ENCODE measurements around the gene DTWD1.
"Not testable (repeated sequence)": the region's sequence is repeated elsewhere in the genome, so short reads cannot be mapped to it uniquely, and the experiment has no call there.

The DTWD1 gene

DNA sequence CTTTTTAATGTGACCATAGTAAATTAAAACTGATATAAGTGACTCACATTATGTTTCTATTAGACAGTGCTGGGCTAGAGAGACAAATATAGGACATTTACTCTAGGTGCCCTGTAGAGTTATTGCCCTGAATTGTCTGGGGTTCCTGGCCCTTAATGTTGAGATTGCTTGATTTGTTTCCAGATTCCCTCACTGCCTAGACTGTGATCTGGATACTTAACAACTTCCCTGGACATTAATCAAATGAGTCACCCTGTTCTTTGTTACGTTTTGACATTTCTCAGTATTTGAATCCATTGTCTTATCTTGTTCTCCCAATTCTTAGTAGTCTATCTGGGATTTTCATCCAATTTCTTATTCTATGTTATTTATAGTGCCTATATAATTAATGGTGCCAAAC, 65.8 kb downstream of the DTWD1 start:
- DNase-seq (ENCODE audit: low read depth) = no peak
- TF ChIP-seq, protein P1, sequence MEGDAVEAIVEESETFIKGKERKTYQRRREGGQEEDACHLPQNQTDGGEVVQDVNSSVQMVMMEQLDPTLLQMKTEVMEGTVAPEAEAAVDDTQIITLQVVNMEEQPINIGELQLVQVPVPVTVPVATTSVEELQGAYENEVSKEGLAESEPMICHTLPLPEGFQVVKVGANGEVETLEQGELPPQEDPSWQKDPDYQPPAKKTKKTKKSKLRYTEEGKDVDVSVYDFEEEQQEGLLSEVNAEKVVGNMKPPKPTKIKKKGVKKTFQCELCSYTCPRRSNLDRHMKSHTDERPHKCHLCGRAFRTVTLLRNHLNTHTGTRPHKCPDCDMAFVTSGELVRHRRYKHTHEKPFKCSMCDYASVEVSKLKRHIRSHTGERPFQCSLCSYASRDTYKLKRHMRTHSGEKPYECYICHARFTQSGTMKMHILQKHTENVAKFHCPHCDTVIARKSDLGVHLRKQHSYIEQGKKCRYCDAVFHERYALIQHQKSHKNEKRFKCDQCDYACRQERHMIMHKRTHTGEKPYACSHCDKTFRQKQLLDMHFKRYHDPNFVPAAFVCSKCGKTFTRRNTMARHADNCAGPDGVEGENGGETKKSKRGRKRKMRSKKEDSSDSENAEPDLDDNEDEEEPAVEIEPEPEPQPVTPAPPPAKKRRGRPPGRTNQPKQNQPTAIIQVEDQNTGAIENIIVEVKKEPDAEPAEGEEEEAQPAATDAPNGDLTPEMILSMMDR (IDR thresholded peaks at IDR 0.05; ENCODE audit: control insufficient read depth, extremely low read depth, insufficient read depth) = no peak
- H3K4me3 ChIP-seq (ENCODE audit: low read depth, low read length) = no peak overlapping the region

DNA sequence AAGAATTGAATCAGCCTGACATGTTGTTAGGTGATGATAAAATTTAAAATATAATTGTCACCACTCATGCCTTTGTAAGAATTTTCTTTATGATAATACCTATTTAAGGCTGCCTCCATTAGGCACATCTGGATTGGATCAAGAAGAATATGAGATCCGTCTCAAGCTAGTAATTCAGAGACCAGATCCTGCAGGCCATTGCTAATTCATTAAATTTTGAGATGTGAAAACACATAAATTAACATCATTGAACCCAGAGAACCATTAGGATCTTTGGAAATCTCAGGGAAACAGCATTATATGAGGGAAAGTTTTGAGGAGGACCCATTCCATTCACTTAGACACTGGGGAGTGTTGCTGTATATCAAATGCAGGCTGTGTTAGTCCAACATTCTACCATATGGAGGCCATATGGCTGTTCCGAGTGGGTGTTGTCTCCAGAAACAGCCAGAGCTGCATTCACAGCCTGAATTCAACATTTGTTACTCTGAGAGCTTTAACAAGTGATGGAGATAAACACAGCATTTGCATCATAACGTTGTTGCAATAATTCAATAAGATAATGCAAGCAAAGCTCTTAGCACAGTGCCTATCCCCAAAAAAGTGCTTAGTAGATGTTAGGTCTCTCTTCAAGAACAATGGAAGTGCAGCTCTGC, 67.4 kb downstream of the DTWD1 start:
- no peak overlapping the region for H3K4me3 ChIP-seq (ENCODE audit: low read depth, low read length)
- no peak for DNase-seq (ENCODE audit: low read depth)
- TF ChIP-seq, protein P1 (IDR thresholded peaks at IDR 0.05; ENCODE audit: control insufficient read depth, extremely low read depth, insufficient read depth) = no peak

DNA sequence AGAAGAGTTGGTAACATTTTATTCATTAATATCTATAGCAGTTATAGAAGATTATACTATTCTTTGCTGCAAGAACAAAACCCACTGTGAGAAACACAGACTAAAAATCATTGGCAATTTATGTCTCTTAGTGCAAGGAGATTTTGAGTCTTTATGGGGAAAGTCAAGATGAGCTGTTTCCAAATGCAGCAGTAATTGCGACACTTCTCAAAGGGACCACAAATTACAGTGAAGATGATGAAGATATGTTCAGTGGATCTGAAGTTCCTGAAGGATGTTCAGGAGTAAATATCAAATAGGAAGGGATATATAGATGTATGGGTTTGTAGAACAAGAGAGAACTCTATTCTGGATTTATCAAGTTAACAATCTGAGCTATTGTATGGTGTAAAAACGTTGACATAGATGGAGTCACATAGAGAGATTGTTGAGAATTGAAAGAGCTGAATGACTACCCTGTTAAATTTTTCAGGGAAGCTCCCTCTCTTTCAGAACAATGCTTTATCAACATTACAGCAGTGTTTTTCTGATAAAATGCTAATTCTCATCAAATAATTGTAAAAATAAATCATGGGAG, 71.8 kb downstream of the DTWD1 start:
- DNase-seq (ENCODE audit: low read depth) = no peak
- no peak overlapping the region for H3K4me3 ChIP-seq (ENCODE audit: low read depth, low read length)
- TF ChIP-seq, protein P1 (IDR thresholded peaks at IDR 0.05; ENCODE audit: control insufficient read depth, extremely low read depth, insufficient read depth) = no peak

GRCh38 chr15:49693498-49693897, 72.7 kb downstream of the DTWD1 start:
- no peak for DNase-seq (ENCODE audit: low read depth)
- TF ChIP-seq, protein P1 (IDR thresholded peaks at IDR 0.05; ENCODE audit: control insufficient read depth, extremely low read depth, insufficient read depth) = no peak
- H3K4me3 ChIP-seq (ENCODE audit: low read depth, low read length) = no peak overlapping the region

DNA sequence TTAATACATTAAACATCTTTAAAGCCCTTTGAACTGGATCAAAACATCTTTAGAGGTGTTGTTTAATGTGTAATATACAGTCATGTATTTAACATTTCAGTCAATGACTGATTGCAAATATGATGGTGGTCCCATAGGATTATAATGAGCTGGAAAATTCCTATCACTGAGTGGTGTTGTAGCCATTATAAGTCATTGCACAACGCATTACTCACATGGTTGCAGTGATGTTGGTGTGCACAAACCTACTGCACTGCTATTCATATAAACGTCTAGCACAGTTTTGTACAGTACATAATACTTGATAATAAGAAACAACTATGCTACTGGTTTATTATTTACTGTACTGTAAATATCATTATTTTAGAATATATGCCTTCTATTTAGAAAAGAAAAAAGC, 75.6 kb downstream of the DTWD1 start:
- TF ChIP-seq, protein P1 (IDR thresholded peaks at IDR 0.05; ENCODE audit: control insufficient read depth, extremely low read depth, insufficient read depth) = no peak
- DNase-seq (ENCODE audit: low read depth) = no peak
- no peak overlapping the region for H3K4me3 ChIP-seq (ENCODE audit: low read depth, low read length)

GRCh38 chr15:49697121-49697520, 76.3 kb downstream of the DTWD1 start:
- no peak overlapping the region for H3K4me3 ChIP-seq (ENCODE audit: low read depth, low read length)
- TF ChIP-seq, protein P1 (IDR thresholded peaks at IDR 0.05; ENCODE audit: control insufficient read depth, extremely low read depth, insufficient read depth) = no peak
- DNase-seq (ENCODE audit: low read depth) = no peak

- DNase-seq (ENCODE audit: low read depth); H3K4me3 ChIP-seq (ENCODE audit: low read depth, low read length): not testable (repeated sequence)
Observed at GRCh38 chr15:49702982-49703381, 82.1 kb downstream of the DTWD1 start.
